IMR-90 (cell line): ENCODE measurements around the gene FSTL5. TPM values are rescaled to one million over a fixed set of nuclear protein-coding genes. Genes with fewer than 3 reads are reported as not detected.

Experiments used
- ATAC-seq: fragments of 200-7000 bp; cut with Tn5 transposase; 2 replicates; pipeline ENCODE4 v1.9.1; 2020; ENCODE audit warnings: low read depth, mild to moderate bottlenecking, moderate library complexity
- BruUV-seq: library from RNA; stranded (reverse); fragments of 400-500 nt; replicated peaks from 2 replicates; lab custom pipeline; 2021; lab: Mats Ljungman, UMichigan
- CTCF ChIA-PET: fragments of 300-600 bp; formaldehyde crosslinking; extraction: SDS; loops from one replicate; lab custom pipeline; 2021; ENCODE audit warnings: antibody characterized with exemption; lab: Yijun Ruan, JAX
- POLR2A ChIA-PET: fragments of 300-600 bp; sonication (Branson Sonifier 250); formaldehyde crosslinking; loops from one replicate; lab custom pipeline; 2022; ENCODE audit warnings: antibody characterized with exemption; ENCODE audit not compliant: unreplicated experiment; lab: Charles Lee
- DNase-seq: peaks from one replicate; pipeline ENCODE4 v3.0.0; 2013
- H2AFZ ChIP-seq: replicated peaks from 2 replicates; pipeline ENCODE3; 2013; ENCODE audit warnings: low read length, mild to moderate bottlenecking; ENCODE audit not compliant: poor library complexity
- H2AK5ac ChIP-seq: 2 replicates; pipeline ENCODE4 v1.6.1; 2013; ENCODE audit warnings: low read depth, low read length, inconsistent platforms
- H2AK9ac ChIP-seq: replicated peaks from 2 replicates; pipeline ENCODE3; 2013; ENCODE audit warnings: mild to moderate bottlenecking, low read depth, low read length, moderate library complexity; ENCODE audit not compliant: poor library complexity
- H2BK120ac ChIP-seq: 2 replicates; pipeline ENCODE4 v1.6.1; 2013; ENCODE audit warnings: low read depth, low read length, inconsistent platforms
- H2BK15ac ChIP-seq: 3 replicates; pipeline ENCODE4 v1.6.1; 2013; ENCODE audit warnings: low read depth, low read length, inconsistent platforms
- H2BK20ac ChIP-seq: 2 replicates; pipeline ENCODE4 v1.6.1; 2013; ENCODE audit warnings: low read depth, mild to moderate bottlenecking, inconsistent platforms, low read length, moderate library complexity
- H2BK5ac ChIP-seq: 2 replicates; pipeline ENCODE4 v1.6.1; 2013; ENCODE audit warnings: mild to moderate bottlenecking, low read depth, low read length, inconsistent platforms; ENCODE audit not compliant: poor library complexity, severe bottlenecking
- H3K14ac ChIP-seq: replicated peaks from 2 replicates; pipeline ENCODE4 v1.6.1; 2013; ENCODE audit warnings: low read depth, low read length, inconsistent platforms
- H3K18ac ChIP-seq: 2 replicates; pipeline ENCODE4 v1.6.1; 2013; ENCODE audit warnings: low read depth, low read length, control low read depth
- H3K23ac ChIP-seq: 2 replicates; pipeline ENCODE4 v1.6.1; 2013; ENCODE audit warnings: low read depth, low read length, inconsistent platforms
- H3K27ac ChIP-seq: 2 replicates; pipeline ENCODE4 v1.5.1; 2013; ENCODE audit warnings: mild to moderate bottlenecking, control low read depth, low read length; ENCODE audit not compliant: insufficient read depth
- H3K27me3 ChIP-seq: 2 replicates; pipeline ENCODE4 v1.6.1; 2013; ENCODE audit warnings: low read length; ENCODE audit not compliant: control insufficient read depth, insufficient read depth
- H3K36me3 ChIP-seq: 2 replicates; pipeline ENCODE4 v1.6.1; 2013; ENCODE audit warnings: low read length, mixed read lengths; ENCODE audit not compliant: control insufficient read depth, insufficient read depth
- H3K4ac ChIP-seq: 2 replicates; pipeline ENCODE4 v1.6.1; 2013; ENCODE audit warnings: low read depth, low read length, inconsistent platforms
- H3K4me1 ChIP-seq: 2 replicates; pipeline ENCODE4 v1.6.1; 2013; ENCODE audit warnings: low read length, mixed read lengths; ENCODE audit not compliant: control insufficient read depth, insufficient read depth
- H3K4me2 ChIP-seq: 2 replicates; pipeline ENCODE4 v1.6.1; 2013; ENCODE audit warnings: low read depth, mild to moderate bottlenecking, control low read depth, low read length, moderate library complexity
- H3K4me3 ChIP-seq: 2 replicates; pipeline ENCODE4 v1.5.1; 2013; ENCODE audit warnings: low read depth, mild to moderate bottlenecking, control low read depth, low read length, moderate library complexity; ENCODE audit not compliant: insufficient read depth
- H3K56ac ChIP-seq: 2 replicates; pipeline ENCODE4 v1.6.1; 2013; ENCODE audit warnings: low read length, inconsistent platforms; ENCODE audit not compliant: insufficient read depth; ENCODE audit errors: extremely low read depth
- H3K79me1 ChIP-seq, 2 experiments: 2 replicates each; pipeline ENCODE4 v1.6.1; 2013; ENCODE audit warnings: low read length in 2 of 2, inconsistent platforms in 1 of 2, low read depth in 1 of 2
- H3K9ac ChIP-seq: 2 replicates; pipeline ENCODE4 v1.6.1; 2013; ENCODE audit warnings: low read depth, low read length, control low read depth
- H3K9me1 ChIP-seq: 2 replicates; pipeline ENCODE4 v1.6.1; 2013; ENCODE audit warnings: low read length, inconsistent platforms; ENCODE audit not compliant: insufficient read depth
- H3K9me3 ChIP-seq: 2 replicates; pipeline ENCODE4 v1.6.1; 2013; ENCODE audit warnings: low read length; ENCODE audit not compliant: control insufficient read depth, insufficient read depth
- H4K20me1 ChIP-seq: 2 replicates; pipeline ENCODE4 v1.6.1; 2013; ENCODE audit warnings: low read length, inconsistent platforms; ENCODE audit not compliant: insufficient read depth
- H4K5ac ChIP-seq: 2 replicates; pipeline ENCODE4 v1.6.1; 2013; ENCODE audit warnings: mild to moderate bottlenecking, low read depth, low read length, control low read depth
- H4K8ac ChIP-seq, 2 experiments: 2 replicates each; pipeline ENCODE4 v1.6.1; 2013; ENCODE audit warnings: low read depth in 2 of 2, low read length in 2 of 2, control low read depth in 1 of 2, inconsistent platforms in 1 of 2
- H4K91ac ChIP-seq: 2 replicates; pipeline ENCODE4 v1.6.1; 2013; ENCODE audit warnings: low read depth, low read length, inconsistent platforms; ENCODE audit not compliant: insufficient read depth
- MXI1 ChIP-seq: IDR thresholded peaks from 2 replicates; pipeline ENCODE4 v1.6.1; 2012; ENCODE audit warnings: low read depth, mild to moderate bottlenecking, low read length, moderate library complexity, borderline replicate concordance
- WGBS, 2 experiments: methylation state at CpG; one replicate each; pipeline versions ENCODE4 v1.1.5 to v1.1.7; 2013; ENCODE audit warnings: missing lambda C conversion rate in 2 of 2; ENCODE audit not compliant: insufficient read length in 1 of 2; ENCODE audit errors: extremely low coverage in 2 of 2; 5-methylcytosine and 5-hydroxymethylcytosine counted together
- dilution Hi-C: fragments of 300-500 bp; cut with HindIII; formaldehyde crosslinking; loops from one replicate; pipeline ENCODE4 v1.14.3; 2018; ENCODE audit warnings: low sequenced_read_pairs; ENCODE audit not compliant: unreplicated experiment
- in situ Hi-C: fragments of 300-500 bp; cut with MboI; formaldehyde crosslinking; loops from 3 replicates; pipeline ENCODE4 v1.14.3; 2019; ENCODE audit warnings: low sequenced_read_pairs, inconsistent platforms, mixed read lengths
- intact Hi-C: fragments of 100-400 bp; cut with micrococcal nuclease; formaldehyde crosslinking; loops from 2 replicates; pipeline ENCODE4 v1.10.0; 2022
- polyA plus RNA-seq, 3 experiments: library from polyadenylated mRNA; depleted of rRNA; stranded (reverse); fragments of >200 nt; gene quantifications; 2 replicates each; pipeline ENCODE4 v1.2.3, GENCODE V29; 2012; ENCODE audit warnings: low replicate concordance in 1 of 3
- total RNA-seq: library from RNA; depleted of rRNA; stranded (reverse); fragments of >200 nt; gene quantifications from 2 replicates; pipeline ENCODE4 v1.2.3, GENCODE V29; 2012

FSTL5 gene
- total and polyA plus RNA-seq, 2 of the 4 experiments (the other 2 are of a cell fraction): under 0.01 TPM; not detected in 1

GRCh38 chr4:161937596-161937995, 226.2 kb downstream of the FSTL5 start:
- no peak for ATAC-seq
- BruUV-seq: no TSS peak
- H4K20me1 ChIP-seq: no peaks in the 10 kb centered on the region
- H3K79me1 ChIP-seq: no peaks in the 10 kb centered on the region
- H4K5ac ChIP-seq: no peak overlapping the region
- H3K36me3 ChIP-seq: no peaks in the 10 kb centered on the region
- H2AFZ ChIP-seq: no peak overlapping the region
- H3K9me3 ChIP-seq: 0 out of 2 replicates have a peak, but pooled peaks cover 2% of the 10 kb centered on the region
- dilution Hi-C loops (no loop called here), in situ Hi-C loops (no loop called here), intact Hi-C loops (no loop called here)
- no peak overlapping the region; the same call in 1 of the 2 replicates for H2BK120ac ChIP-seq
- no peaks in the 10 kb centered on the region for H3K27me3 ChIP-seq
- H3K56ac ChIP-seq: no peak overlapping the region
- no peak overlapping the region for H2AK5ac ChIP-seq
- H2BK20ac ChIP-seq: no peak overlapping the region
- no peak overlapping the region for H2BK15ac ChIP-seq
- H3K4me2 ChIP-seq: no peak overlapping the region
- H4K91ac ChIP-seq: no peak overlapping the region; the same call in 1 of the 2 replicates
- H2BK5ac ChIP-seq: no peak overlapping the region
- no peak overlapping the region for H3K4me3 ChIP-seq
- no peak overlapping the region for H3K9ac ChIP-seq
- no peak overlapping the region; the same call in 1 of the 2 replicates for H3K4ac ChIP-seq
- no peaks in the 10 kb centered on the region for H3K4me1 ChIP-seq
- no peak overlapping the region for H3K18ac ChIP-seq
- CTCF ChIA-PET: no interaction called here
- WGBS, 2 experiments: 60% methylated on average over 1 of the region's 1 CpG; no CpG with 5 or more reads in 1 of the 2 experiments
- no peak overlapping the region for H3K23ac ChIP-seq
- TF ChIP-seq MXI1: no peak
- H3K27ac ChIP-seq: no peak overlapping the region
- POLR2A ChIA-PET: no interaction called here
- H3K9me1 ChIP-seq: no peaks in the 10 kb centered on the region
- no peak overlapping the region for H3K14ac ChIP-seq
- no peak overlapping the region for H4K8ac ChIP-seq
- no peak overlapping the region for H2AK9ac ChIP-seq
- DNase-seq: no peak
